ENCODE data around the gene CKS2. TPM values are rescaled to one million over a fixed set of nuclear protein-coding genes. Genes with fewer than 3 reads are reported as not detected.

Gene CKS2
- polyA plus RNA-seq, 1 donor (not counting 4 experiments of a cell fraction or from before 2014, with no cell fraction given), result 291 TPM

DNA sequence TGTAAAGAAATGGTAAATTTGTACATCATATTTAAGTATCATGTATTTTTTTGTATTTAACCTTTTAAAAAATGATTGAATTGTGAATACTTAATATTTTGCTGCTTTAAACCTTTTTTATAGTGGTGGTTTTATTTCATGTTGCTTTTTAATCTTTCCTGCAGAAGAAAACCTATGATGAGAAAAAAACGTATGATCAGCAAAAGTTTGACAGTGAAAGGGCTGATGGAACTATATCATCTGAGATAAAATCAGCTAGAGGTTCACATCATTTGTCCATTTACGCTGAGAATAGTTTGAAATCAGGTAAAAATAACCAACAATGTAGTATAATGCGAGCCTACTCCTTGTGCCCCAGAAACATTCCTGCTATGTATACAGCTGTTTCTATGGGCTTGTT, 14.7 kb downstream of the CKS2 start:
- no peak for TF ChIP-seq EZH2 (IDR thresholded peaks at IDR 0.05; ENCODE audit: low read length)
- TF ChIP-seq, protein P1, sequence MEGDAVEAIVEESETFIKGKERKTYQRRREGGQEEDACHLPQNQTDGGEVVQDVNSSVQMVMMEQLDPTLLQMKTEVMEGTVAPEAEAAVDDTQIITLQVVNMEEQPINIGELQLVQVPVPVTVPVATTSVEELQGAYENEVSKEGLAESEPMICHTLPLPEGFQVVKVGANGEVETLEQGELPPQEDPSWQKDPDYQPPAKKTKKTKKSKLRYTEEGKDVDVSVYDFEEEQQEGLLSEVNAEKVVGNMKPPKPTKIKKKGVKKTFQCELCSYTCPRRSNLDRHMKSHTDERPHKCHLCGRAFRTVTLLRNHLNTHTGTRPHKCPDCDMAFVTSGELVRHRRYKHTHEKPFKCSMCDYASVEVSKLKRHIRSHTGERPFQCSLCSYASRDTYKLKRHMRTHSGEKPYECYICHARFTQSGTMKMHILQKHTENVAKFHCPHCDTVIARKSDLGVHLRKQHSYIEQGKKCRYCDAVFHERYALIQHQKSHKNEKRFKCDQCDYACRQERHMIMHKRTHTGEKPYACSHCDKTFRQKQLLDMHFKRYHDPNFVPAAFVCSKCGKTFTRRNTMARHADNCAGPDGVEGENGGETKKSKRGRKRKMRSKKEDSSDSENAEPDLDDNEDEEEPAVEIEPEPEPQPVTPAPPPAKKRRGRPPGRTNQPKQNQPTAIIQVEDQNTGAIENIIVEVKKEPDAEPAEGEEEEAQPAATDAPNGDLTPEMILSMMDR (optimal IDR thresholded peaks at IDR 0.05 in 1 of 3, IDR thresholded peaks at IDR 0.05 in 1 of 3, conservative IDR thresholded peaks at IDR 0.05 in 1 of 3; ENCODE audit: extremely low read depth in 1 of 3, insufficient read depth in 2 of 3, low read length in 3 of 3), result no peak
- Histone ChIP-seq H4K20me1 (ENCODE audit: control insufficient read depth, extremely low read depth, insufficient read depth, low read length) (no peaks in the 10 kb centered on the region), H3K9me1 (ENCODE audit: control insufficient read depth, extremely low read depth, insufficient read depth, low read length) (peaks cover 2% of the 10 kb centered on the region), H3K27ac (ENCODE audit: control insufficient read depth, insufficient read depth, low read length) (no peak overlapping the region), H3K79me2 (ENCODE audit: control insufficient read depth, insufficient read depth, low read length) (peaks cover 26% of the 10 kb centered on the region), H3K9ac (ENCODE audit: control insufficient read depth, extremely low read depth, insufficient read depth, low read length) (no peak overlapping the region), H3K36me3 (ENCODE audit: control insufficient read depth in 2 of 2, extremely low read depth in 1 of 2, insufficient read depth in 2 of 2, low read length in 2 of 2) (peaks cover 9 to 22% of the 10 kb centered on the region in 2 experiments), H3K4me3 (ENCODE audit: control insufficient read depth in 2 of 3, extremely low read depth in 1 of 3, insufficient read depth in 2 of 3, low read depth in 1 of 3, low read length in 3 of 3) (no peak overlapping the region), H3K9me3 (ENCODE audit: control insufficient read depth, low read depth, low read length) (no peaks in the 10 kb centered on the region), H3K4me1 (ENCODE audit: control insufficient read depth, extremely low read depth, insufficient read depth, low read length) (no peaks in the 10 kb centered on the region), H2AFZ (ENCODE audit: control insufficient read depth, low read length) (no peak overlapping the region), H3K4me2 (ENCODE audit: control insufficient read depth, extremely low read depth, insufficient read depth, low read depth, low read length) (no peak overlapping the region), H3K27me3 (ENCODE audit: control insufficient read depth, extremely low read depth, insufficient read depth, low read length) (no peaks in the 10 kb centered on the region)
- no peak for DNase-seq (ENCODE audit: low read depth, low spot score)
- dilution Hi-C loops (cut with MboI; ENCODE audit: extremely low pct_ligation_motif_present, low sequenced_read_pairs), result no loop called here
- no peak for FAIRE-seq

DNA sequence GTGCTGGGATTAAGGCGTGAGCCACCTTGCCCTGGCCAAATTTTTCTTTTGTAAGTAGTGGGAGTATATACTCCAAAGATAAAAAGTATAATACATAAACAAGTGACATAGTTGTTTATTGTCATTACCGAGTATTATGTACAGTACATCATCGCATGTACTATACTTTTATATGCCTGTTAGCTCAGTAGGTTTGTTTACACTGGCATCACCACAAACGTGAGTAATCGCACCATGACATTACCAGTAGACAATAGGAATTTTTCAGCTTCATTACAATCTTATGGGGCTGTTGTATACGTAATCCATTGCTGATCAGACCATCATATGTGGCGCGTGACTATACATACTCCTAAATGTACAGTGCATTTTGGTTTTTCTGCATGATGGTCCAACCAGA, 17.1 kb downstream of the CKS2 start:
- dilution Hi-C loops (cut with MboI; ENCODE audit: extremely low pct_ligation_motif_present, low sequenced_read_pairs), result no loop called here

More for the DNA sequence above, 17.1 kb downstream of the CKS2 start:
- FAIRE-seq, result no peak
- Histone ChIP-seq H2AFZ (ENCODE audit: control insufficient read depth, low read length) (no peak overlapping the region), H4K20me1 (ENCODE audit: control insufficient read depth, extremely low read depth, insufficient read depth, low read length) (no peaks in the 10 kb centered on the region), H3K4me3 (ENCODE audit: control insufficient read depth in 2 of 3, extremely low read depth in 1 of 3, insufficient read depth in 2 of 3, low read depth in 1 of 3, low read length in 3 of 3) (no peak overlapping the region), H3K27ac (ENCODE audit: control insufficient read depth, insufficient read depth, low read length) (no peak overlapping the region), H3K79me2 (ENCODE audit: control insufficient read depth, insufficient read depth, low read length) (peaks cover 9% of the 10 kb centered on the region), H3K27me3 (ENCODE audit: control insufficient read depth, extremely low read depth, insufficient read depth, low read length) (no peaks in the 10 kb centered on the region), H3K9me3 (ENCODE audit: control insufficient read depth, low read depth, low read length) (no peaks in the 10 kb centered on the region), H3K9me1 (ENCODE audit: control insufficient read depth, extremely low read depth, insufficient read depth, low read length) (peaks cover 2% of the 10 kb centered on the region), H3K36me3 (ENCODE audit: control insufficient read depth in 2 of 2, extremely low read depth in 1 of 2, insufficient read depth in 2 of 2, low read length in 2 of 2) (peaks cover 11 to 21% of the 10 kb centered on the region in 2 experiments), H3K4me1 (ENCODE audit: control insufficient read depth, extremely low read depth, insufficient read depth, low read length) (no peaks in the 10 kb centered on the region), H3K4me2 (ENCODE audit: control insufficient read depth, extremely low read depth, insufficient read depth, low read depth, low read length) (no peak overlapping the region), H3K9ac (ENCODE audit: control insufficient read depth, extremely low read depth, insufficient read depth, low read length) (no peak overlapping the region)
- no peak for DNase-seq (ENCODE audit: low read depth, low spot score)
- TF ChIP-seq EZH2 (IDR thresholded peaks at IDR 0.05; ENCODE audit: low read length), result no peak
- TF ChIP-seq, protein P1 (optimal IDR thresholded peaks at IDR 0.05 in 1 of 3, IDR thresholded peaks at IDR 0.05 in 1 of 3, conservative IDR thresholded peaks at IDR 0.05 in 1 of 3; ENCODE audit: extremely low read depth in 1 of 3, insufficient read depth in 2 of 3, low read length in 3 of 3), result no peak
